ENCODE measurements around the gene CCDC74B. TPM values are rescaled to one million over a fixed set of nuclear protein-coding genes. Genes with fewer than 3 reads are reported as not detected.
"Not testable (repeated sequence)": the region's sequence is repeated elsewhere in the genome, so short reads cannot be mapped to it uniquely, and the experiment has no call there.

The CCDC74B gene
- total RNA-seq, 1 experiment from 2014 or later: 2.4 TPM

DNA sequence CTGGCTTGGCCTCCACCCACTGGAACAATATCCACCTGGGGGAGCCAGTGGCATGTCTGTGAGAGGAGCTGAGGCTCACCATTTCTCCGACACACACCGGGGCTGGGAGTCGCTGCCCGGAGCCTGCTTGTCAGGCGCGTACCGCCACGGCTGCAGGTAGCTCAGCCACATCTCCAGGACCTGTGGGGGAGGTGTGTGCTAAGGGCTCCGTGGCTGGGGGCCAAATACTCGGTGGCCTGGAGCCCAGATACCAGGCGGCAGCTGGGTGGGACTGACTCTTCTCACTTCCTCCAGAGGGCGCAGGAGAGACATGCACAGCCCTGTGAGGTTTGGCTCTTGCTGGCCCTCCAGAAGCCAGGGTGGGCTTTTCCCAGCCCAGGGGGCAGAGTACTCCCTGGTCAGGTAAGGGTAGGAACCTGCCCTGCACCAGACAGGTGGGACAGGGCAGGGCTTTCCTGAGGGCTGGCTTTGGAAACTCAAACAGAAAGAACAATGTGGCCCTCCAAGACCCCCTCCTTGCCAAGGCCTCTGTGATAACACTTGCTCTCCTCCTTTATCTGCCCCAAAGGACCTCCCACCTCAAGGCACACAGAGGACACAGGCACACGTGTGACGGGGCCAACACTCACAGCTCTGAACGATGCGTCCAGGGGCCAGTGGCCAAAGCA is 11.2 kb upstream of the CCDC74B start:
- CTCF ChIA-PET: interaction anchor here (0.9 kb wide), 1 partner anchor 177 kb away, joined by 3 read pairs; no protein-coding TSS in a partner anchor
- H3K27me3 ChIP-seq (ENCODE audit: insufficient read depth, low read depth); H3K79me2 ChIP-seq (ENCODE audit: low read depth); H2AFZ ChIP-seq; H3F3A ChIP-seq (ENCODE audit: insufficient read depth, low read depth); BruUV-seq (replicated peaks); H3K9me3 ChIP-seq (ENCODE audit: insufficient read depth, low read depth); H3K4me1 ChIP-seq (replicated peaks; ENCODE audit: insufficient read depth); H4K20me1 ChIP-seq (ENCODE audit: insufficient read depth); H3K4me3 ChIP-seq; H3K27ac ChIP-seq; H3K36me3 ChIP-seq (ENCODE audit: low read depth); H3K9me2 ChIP-seq (ENCODE audit: insufficient read depth); H3K4me2 ChIP-seq: not testable (repeated sequence)
- intact Hi-C loops (cut with micrococcal nuclease; ENCODE audit: unreplicated experiment): loop anchor here (1.0 kb wide), 1 partner anchor 176 kb away; no protein-coding TSS in a partner anchor
- TF ChIP-seq, protein P1, sequence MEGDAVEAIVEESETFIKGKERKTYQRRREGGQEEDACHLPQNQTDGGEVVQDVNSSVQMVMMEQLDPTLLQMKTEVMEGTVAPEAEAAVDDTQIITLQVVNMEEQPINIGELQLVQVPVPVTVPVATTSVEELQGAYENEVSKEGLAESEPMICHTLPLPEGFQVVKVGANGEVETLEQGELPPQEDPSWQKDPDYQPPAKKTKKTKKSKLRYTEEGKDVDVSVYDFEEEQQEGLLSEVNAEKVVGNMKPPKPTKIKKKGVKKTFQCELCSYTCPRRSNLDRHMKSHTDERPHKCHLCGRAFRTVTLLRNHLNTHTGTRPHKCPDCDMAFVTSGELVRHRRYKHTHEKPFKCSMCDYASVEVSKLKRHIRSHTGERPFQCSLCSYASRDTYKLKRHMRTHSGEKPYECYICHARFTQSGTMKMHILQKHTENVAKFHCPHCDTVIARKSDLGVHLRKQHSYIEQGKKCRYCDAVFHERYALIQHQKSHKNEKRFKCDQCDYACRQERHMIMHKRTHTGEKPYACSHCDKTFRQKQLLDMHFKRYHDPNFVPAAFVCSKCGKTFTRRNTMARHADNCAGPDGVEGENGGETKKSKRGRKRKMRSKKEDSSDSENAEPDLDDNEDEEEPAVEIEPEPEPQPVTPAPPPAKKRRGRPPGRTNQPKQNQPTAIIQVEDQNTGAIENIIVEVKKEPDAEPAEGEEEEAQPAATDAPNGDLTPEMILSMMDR (conservative IDR thresholded peaks at IDR 0.05): peak; percentile 54
- POLR2A ChIA-PET (ENCODE audit: unreplicated experiment): interaction anchor here (0.6 kb wide), 1 partner anchor 25 kb away, joined by 5 read pairs; no protein-coding TSS in a partner anchor
- peak in 1 of 2 experiments; percentile 23 for DNase-seq

DNA sequence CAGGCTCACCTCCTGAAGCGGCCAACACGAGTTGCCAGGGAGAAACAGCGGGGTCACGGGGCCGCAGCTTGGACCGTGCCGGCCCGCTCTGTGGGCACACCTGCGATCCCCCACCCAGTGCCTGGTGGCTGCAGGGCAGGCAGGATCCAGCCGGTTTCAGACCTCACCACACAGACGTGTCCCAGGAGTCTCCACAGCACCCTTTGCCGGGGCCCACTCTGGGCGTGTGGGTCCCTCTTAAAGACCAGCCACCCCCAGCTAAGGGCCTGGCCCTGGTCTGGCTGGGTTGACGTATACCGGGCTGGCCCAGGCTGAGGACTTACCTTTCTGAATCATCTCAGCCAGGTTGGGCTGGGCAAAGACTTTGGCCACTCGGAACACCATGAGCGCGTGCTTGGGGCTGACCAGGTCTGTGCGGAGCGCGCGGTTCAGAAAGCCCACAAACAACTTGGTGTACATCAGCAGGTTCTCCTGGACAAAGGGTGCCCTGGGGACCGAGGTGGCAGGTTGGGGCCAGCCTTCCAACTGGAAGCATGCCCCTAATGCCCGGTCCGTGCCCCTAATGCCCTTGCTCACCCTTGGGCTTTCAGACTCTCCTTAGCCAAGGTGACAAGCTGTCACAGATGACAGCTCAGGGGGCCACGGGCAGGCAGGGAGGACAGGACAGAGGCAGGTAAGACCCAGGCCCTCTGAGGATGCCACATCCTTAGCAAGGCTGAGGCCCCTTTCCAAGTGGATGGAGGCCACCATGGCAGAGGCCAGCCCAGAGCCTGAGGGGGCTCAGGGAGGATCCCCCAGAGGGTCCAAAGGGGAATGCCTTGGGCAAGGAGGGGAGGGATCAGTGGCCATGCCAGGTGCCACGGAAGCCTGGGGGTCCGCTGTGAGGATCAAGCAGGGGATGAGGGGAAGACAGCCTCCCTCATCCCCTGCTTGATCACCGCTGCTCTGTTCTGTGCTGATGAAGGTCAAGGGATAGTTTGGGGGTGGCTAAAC is 10.2 kb upstream of the CCDC74B start:
- Histone ChIP-seq H2AFZ (no peak overlapping the region), H3K36me3 (ENCODE audit: low read depth) (no peaks in the 10 kb centered on the region), H3K27me3 (ENCODE audit: insufficient read depth, low read depth) (no peaks in the 10 kb centered on the region), H3K4me2 (no peak overlapping the region), H3K27ac (no peak overlapping the region), H3K9me2 (ENCODE audit: insufficient read depth) (no peaks in the 10 kb centered on the region), H3F3A (ENCODE audit: insufficient read depth, low read depth) (no peaks in the 10 kb centered on the region), H3K9me3 (ENCODE audit: insufficient read depth, low read depth) (no peaks in the 10 kb centered on the region), H3K4me3 (no peak overlapping the region), H4K20me1 (ENCODE audit: insufficient read depth) (no peaks in the 10 kb centered on the region), H3K79me2 (ENCODE audit: low read depth) (no peaks in the 10 kb centered on the region), H3K4me1 (replicated peaks; ENCODE audit: insufficient read depth) (no peaks in the 10 kb centered on the region)
- TF ChIP-seq, protein P1 (conservative IDR thresholded peaks at IDR 0.05): no peak
- no peak for TF ChIP-seq EZH2 (IDR thresholded peaks at IDR 0.05; ENCODE audit: low read depth)
- no peak for DNase-seq
- no TSS peak for BruUV-seq (replicated peaks)
- intact Hi-C loops (cut with micrococcal nuclease; ENCODE audit: unreplicated experiment): no loop called here
- CTCF ChIA-PET: interaction anchor here (0.9 kb wide), 1 partner anchor 178 kb away, joined by 3 read pairs; no protein-coding TSS in a partner anchor
- POLR2A ChIA-PET (ENCODE audit: unreplicated experiment): no interaction called here

DNA sequence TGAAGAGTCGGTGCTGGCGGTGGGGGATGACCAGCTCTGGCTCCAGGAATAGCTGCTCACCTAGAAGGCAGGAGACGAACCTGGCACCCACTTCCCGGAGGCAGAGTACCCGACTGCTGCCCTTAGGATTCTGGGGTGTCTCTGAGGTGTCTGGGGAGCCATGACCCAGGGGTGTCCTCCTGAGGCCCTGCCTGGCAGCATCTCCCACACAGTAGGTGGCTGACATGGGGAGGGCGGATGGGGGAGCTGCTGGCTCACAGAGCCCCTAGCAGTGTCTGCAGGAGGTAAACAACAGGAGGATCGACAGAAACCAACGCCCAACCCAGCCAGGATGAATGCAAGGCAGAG is 9.5 kb upstream of the CCDC74B start:
- H4K20me1 ChIP-seq (ENCODE audit: insufficient read depth); BruUV-seq (replicated peaks); H2AFZ ChIP-seq; intact Hi-C loops (cut with micrococcal nuclease; ENCODE audit: unreplicated experiment); DNase-seq; H3K79me2 ChIP-seq (ENCODE audit: low read depth); H3K9me2 ChIP-seq (ENCODE audit: insufficient read depth); H3K36me3 ChIP-seq (ENCODE audit: low read depth); CTCF ChIA-PET; H3K9me3 ChIP-seq (ENCODE audit: insufficient read depth, low read depth); POLR2A ChIA-PET (ENCODE audit: unreplicated experiment); H3F3A ChIP-seq (ENCODE audit: insufficient read depth, low read depth); H3K27me3 ChIP-seq (ENCODE audit: insufficient read depth, low read depth); H3K4me1 ChIP-seq (replicated peaks; ENCODE audit: insufficient read depth); H3K4me3 ChIP-seq; H3K4me2 ChIP-seq; H3K27ac ChIP-seq: not testable (repeated sequence)

DNA sequence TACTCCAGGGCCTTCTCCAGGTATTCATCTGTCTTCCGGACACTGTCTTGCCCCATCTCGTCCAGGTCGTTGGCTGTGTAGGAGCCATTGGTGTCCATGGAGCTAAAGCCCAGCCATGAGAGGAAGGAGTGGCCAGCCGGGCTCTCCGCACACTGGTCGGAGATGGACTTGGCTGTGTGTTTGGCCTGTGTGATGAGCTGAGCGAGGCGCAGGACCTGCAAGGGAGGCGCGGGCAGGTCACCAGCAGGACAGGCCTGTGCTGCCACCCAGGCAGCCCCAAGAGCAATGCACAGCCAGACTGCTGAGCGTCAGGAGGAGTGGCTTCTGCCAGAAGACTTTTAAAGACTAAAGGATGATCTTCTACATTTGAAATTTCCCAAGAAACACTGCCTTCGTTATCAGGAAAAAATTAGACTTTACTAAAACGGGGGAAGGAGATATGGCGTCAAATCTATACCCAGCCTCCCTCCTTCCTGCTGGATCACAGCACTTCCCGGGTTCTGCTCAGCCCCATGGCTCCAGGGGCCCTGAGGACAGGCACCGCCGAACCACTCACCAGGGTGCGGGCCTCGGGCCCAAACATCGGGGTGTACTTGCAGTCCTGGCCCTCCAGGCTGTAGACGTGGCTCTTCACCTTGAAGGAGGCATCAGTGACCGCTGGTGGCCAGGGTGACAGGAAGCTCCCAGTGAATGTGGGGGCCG is 9.0 kb upstream of the CCDC74B start:
- intact Hi-C loops (cut with micrococcal nuclease; ENCODE audit: unreplicated experiment): not testable (repeated sequence)

More for the DNA sequence above, 9.0 kb upstream of the CCDC74B start:
- H3F3A ChIP-seq (ENCODE audit: insufficient read depth, low read depth); BruUV-seq (replicated peaks); POLR2A ChIA-PET (ENCODE audit: unreplicated experiment); DNase-seq; H3K4me2 ChIP-seq; H2AFZ ChIP-seq; H3K4me1 ChIP-seq (replicated peaks; ENCODE audit: insufficient read depth); H3K79me2 ChIP-seq (ENCODE audit: low read depth); H3K36me3 ChIP-seq (ENCODE audit: low read depth); H3K4me3 ChIP-seq; H4K20me1 ChIP-seq (ENCODE audit: insufficient read depth); H3K9me3 ChIP-seq (ENCODE audit: insufficient read depth, low read depth); H3K27ac ChIP-seq; CTCF ChIA-PET; H3K9me2 ChIP-seq (ENCODE audit: insufficient read depth); H3K27me3 ChIP-seq (ENCODE audit: insufficient read depth, low read depth): not testable (repeated sequence)

All from PC-9 (cell line).